T-helper 2 cell treated with Interferon-gamma antibody and Interleukin-4, amounts not matched to agents 100 ng/mL and 5 ng/mL, for 36 hours (primary cell): Measurements from ENCODE around the gene CCL20. TPM values are rescaled to one million over a fixed set of nuclear protein-coding genes. Genes with fewer than 3 reads are reported as not detected.
"Not testable (repeated sequence)": the region's sequence is repeated elsewhere in the genome, so short reads cannot be mapped to it uniquely, and the experiment has no call there.

Experiments used
- intact Hi-C: fragments of 100-400 bp; cut with micrococcal nuclease; formaldehyde crosslinking; loops from one replicate; pipeline ENCODE4 v1.15.1; 2023
- total RNA-seq: library from RNA; stranded (reverse); gene quantifications from 2 replicates; pipeline ENCODE4 v1.2.3, GENCODE V29; 2022

The CCL20 gene, protein sequence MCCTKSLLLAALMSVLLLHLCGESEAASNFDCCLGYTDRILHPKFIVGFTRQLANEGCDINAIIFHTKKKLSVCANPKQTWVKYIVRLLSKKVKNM
- total RNA-seq, result not detected in 2 replicates

DNA sequence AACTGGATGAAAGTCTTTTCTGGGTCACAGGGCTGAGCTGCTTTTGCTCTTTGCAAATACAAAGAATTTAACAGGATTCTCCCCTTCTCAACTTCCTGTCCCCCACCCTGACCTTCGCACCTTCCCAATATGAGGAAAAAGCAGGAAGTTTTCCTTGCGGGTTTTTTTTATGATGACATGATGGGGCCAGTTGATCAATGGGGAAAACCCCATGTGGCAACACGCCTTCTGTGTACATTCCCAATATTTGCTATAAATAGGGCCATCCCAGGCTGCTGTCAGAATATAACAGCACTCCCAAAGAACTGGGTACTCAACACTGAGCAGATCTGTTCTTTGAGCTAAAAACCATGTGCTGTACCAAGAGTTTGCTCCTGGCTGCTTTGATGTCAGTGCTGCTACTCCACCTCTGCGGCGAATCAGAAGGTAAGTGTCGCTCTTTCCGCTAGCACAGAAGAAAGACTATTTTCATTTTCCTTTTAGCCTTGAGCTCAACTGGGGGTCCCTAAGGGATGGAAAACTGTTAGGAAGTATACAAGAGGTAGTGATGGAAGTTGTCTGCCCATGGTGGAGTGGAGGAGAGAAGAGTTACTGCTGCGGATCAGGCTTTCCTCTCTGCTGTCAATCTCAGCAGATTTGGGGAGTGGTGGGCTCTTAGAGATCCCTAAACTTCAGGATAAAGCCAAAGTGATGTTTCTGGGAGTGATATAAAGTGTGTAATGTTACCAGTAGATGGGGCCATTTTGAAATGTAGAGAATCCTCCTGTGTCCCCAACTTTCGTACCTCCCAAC lies at the start of gene CCL20:
Gene CCL20, plus strand, starts transcription at position 281 of the 792 bp plus-strand sequence. Its CDS starts 70 bp downstream, at position 351.
- intact Hi-C loops, result no loop called here

DNA sequence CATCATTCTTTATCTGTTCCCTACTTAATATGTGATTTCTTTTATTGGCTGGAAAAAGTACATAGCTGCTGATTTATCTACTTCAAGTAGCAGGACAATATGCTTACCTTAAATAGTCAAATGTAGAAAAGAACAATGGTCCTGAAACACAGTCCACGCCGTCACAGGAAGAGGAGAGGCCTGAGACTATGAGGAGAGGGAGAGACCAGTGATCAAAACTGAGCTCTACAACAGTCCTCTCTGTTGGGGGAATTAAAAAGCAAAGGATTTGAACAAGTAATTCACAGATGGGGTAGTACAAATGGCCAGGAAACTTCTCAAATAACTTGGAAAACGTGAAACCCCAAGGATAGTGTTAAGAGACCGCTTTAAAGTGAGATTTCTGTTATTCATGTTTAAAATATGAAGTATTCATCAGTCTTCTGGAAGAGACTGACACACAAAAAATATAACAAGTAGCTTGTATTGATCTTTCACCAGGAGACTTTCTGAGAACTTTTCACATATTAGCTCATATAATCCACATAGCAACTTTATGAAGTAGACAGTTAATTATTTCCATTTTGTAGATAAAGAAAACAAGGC lies 47.8 kb upstream of the CCL20 start:
- intact Hi-C loops, result loop anchor here (1.0 to 5.0 kb wide), 4 partner anchors 108 to 528 kb away; partner anchors contain the start of gene AGFG1

DNA sequence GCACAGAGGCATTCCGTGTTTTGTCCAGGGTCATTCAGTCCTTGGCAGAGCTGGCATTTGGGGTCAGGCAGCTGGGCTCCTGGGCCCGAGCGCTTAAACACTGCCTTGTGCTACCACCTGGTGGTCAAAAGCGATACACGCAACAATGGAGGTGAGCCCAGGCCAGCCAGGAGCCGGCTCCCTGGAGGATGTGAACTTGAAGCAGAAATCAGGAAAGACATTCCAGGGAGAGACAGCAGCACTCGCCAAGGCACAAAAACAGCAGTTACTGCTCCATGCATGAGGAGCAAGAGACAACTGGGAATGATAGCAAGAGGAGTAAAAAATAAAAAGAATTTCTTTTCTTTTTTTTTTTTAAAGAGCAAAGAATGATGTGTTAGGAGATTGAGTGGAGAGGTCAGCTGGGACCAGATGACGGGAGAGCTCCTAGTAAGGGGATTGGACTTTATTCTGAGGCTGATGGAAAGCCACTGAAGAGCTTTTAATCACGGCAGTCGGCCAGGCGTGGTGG lies 47.2 kb upstream of the CCL20 start:
- intact Hi-C loops, result loop anchor here (1.0 to 5.0 kb wide), 4 partner anchors 108 to 528 kb away; partner anchors contain the start of gene AGFG1

DNA sequence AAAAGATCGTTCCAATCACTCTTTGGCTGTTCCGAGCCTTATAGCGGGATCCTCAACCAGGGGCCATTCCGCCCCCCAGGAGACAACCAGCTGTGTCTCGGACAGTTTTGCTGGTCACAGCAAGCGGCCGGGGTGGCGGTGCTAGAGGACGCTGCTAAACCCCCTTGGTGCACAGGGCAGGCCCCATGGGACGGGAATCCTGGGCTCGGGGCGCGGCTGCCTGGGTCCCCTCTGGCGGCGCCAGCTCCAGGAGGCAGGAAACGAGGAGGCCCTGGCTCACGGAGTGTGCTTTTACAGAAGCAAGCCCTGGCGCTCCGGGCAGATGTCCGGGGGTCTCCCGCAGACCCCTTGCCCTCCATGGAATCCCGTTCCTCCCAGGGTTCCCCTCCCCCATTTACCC lies 45.8 kb upstream of the CCL20 start:
- intact Hi-C loops, result loop anchor here (5.0 kb wide), 1 partner anchor 296 kb away; the partner anchor contains the start of gene AGFG1

DNA sequence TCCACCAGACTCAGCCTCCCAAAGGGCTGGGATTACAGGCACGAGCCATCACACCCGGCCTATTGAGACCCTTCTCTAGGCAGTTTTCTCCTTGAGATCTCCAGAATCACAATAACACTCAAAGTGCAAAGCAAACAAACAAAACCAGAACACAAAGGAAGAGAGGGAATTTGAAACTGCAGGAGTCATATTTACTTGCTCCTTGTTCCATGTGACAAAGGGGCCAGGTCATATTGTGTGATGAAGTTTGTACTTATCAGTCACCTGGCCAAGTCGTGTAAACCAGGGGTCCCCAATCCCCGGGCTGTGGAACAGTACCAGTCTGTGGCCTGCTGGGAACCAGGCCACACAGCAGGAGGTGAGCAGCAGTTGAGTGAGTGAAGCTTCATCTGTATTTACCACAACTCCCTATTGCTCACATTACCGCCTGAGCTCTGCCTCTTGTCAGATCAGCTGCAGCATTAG lies 41.4 kb upstream of the CCL20 start:
- intact Hi-C loops, result no loop called here

DNA sequence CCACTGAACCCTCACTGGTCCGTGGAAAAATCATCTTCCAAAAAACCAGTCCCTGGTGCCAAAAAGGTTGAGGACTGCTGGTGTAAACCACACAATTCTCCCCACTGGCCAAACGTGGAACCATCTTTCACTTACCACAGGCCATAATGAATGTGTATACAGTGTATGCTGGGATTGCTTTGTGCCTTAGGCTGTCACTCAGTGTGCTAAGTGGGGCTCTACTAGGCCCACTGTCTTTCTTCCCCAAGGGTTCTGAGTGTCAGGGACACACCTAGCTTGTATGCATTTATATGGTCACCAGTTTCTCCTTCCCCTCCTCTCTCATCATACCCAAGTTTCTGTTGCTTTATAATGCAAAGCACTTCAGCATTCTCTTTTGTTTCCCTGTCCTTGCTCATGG lies 40.7 kb upstream of the CCL20 start:
- intact Hi-C loops, result no loop called here

DNA sequence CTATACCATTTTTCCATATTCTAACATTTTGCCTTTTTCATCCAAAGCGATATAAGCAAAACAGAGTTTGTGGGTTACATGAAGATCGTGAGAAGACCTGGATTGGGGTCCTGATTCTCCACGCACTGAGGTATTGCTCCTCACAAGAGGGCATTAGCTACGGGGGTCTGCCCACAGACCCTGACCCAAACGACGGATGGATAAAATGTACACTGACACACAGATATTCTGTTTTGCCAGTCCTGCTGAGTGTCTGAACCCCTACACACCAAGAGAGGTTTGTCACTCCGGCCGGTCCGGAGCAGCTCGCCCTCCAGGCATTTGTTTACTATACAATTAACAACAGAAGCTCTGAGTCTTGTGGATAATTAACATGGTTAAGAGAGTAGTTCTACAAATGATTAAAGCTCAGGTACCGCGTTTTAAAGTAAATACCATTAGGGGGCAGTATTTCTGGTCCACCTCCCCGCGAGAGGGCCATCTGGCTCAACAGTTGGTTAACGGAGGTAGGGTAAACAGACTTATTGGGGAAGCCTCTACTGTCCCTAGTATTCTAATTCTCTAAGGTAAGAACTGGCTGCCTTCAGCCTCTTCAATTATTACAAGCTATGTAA lies 39.5 kb upstream of the CCL20 start:
- intact Hi-C loops, result no loop called here

DNA sequence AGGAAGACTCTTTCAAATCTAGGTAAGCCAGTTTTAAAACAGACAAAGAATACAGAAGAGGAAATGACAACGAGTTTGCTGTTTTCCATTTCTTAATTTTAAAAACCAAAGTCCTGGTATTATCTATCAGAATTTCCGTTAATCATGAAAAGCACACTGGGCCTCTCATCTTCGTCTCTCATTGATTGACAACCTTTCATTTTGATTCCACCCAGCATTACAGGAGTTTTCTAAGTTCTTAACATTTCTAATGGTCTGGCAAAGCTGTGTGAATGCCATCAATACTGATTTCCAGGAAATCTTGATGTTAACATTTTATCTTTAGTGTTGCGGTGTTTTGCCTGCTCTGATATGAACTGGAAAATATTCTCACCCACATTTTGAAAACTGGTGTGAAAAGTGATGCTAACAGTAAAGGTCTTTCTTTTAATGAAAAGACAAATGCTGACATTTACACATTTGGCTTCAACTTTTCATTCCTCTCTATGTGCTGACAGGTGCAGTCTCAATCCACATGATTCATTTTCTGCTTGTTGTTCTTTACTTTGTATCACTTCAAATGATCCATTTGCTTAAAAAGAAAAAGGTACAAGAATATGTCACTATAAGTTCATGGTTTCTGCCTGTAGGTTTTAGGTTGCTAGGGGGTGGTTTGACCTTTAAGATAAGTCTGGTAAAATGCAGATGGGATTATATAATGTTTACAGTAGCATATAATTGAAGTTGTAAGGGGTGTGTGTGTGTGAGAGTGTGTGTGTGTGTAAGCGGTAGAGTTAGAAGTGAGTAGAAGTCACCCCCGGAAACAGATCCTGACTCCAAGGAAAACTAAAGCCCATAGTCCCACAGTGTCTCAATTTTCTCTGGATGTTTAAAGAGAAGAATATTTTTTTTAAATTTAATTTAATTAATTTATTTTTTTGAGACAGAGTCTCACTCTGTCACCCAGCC lies 38.5 kb upstream of the CCL20 start:
- intact Hi-C loops, result no loop called here

DNA sequence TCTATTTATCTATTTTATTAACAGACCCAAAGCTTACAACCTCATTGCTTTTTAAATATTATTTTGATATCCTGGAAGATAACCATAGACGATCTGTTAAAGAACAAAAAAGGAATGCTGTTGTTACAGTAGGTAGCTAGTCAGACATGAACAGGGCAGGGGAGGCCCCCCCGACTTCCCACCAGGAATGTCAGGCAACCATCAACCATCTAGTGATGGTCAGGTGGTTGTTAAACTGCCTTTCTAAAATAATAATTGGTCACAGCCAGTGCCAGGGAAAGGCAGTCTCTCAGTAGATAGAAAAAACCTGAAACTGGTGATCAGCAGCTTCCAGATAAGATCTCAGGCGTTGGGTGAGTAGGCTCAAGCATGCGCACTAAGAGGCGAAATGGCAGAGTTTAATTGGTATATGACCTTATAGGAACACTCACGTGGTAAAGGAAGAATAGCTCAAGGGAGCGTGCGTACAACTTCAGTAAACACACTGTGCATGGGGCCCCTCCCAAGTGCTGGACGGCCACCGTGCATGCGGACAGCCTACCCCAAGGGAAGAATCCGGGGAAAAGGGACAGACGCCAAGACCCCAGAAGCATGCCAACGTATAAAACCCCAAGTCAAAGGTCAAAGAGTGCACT lies 32.5 kb upstream of the CCL20 start:
- intact Hi-C loops, result no loop called here

DNA sequence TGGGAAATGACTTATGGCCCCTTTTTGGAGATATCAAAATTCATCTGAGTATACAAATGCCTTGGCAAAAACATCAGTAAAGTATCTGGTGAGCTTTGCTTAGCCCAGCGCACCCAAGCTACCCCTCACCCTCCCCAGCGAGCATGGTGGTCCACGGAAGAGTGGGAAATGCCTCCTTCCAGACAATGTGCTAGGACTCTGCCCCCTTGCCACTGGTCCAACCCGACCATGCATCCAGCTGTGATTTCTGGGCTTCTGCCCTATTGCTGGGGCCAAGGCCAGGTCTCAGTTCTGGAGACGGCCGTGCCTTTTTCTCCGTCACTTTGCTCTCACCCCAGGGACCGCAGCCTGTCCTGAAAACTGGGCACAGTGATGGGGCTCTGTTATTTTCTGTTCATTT lies 31.8 kb upstream of the CCL20 start:
- intact Hi-C loops, result no loop called here

DNA sequence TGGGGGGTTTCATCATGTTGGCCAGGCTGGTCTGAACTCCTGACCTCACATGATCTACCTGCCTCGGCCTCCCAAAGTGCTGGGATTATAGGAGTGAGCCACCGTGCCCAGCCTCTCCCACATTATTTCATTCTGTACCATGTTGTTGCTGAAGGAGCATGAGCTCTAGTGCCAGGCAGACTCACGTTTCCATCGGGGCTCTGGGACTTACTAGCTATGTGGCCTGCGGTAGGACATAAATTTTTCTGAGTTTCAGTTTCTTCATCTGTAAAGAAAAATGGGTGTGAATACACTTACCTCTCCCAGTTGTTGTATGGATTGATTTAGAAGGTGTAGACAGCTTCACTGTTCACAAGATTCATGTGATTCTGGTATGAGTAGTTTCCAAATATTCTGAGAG lies 30.8 kb upstream of the CCL20 start:
- intact Hi-C loops, result no loop called here

DNA sequence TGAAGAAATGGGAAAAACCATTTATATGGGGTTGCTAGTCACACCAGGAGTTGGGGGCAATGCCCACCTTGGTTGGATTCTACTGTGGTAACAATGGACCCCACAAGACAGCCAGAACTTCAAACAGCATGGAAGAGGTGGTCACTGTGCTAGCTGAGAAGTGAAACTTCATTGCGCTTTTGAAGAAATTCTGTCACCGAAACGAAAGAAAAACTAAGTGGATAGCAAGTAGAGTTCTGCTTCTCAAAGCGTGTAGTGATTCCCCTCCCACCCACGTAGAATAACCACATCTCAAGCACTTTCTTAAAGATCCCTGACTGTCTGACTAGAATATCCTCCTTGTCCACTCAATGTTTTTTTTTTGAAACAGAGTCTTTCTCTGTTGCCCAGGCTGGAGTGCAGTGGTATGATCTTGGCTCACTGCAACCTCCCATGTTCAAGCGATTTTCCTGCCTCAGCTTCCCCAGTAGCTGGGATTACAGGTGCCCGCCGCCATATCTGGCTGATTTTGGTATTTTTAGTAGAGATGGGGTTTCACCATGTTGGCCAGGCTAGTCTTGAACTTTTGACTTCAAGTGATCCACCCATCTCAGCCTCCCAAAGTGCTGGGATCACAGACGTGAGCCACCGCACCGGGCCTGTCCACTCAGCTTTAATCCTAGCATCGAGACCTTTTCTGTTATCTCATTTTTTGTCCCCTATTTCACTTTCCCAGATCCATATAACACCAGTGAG lies 30.1 kb upstream of the CCL20 start:
- intact Hi-C loops, result no loop called here

DNA sequence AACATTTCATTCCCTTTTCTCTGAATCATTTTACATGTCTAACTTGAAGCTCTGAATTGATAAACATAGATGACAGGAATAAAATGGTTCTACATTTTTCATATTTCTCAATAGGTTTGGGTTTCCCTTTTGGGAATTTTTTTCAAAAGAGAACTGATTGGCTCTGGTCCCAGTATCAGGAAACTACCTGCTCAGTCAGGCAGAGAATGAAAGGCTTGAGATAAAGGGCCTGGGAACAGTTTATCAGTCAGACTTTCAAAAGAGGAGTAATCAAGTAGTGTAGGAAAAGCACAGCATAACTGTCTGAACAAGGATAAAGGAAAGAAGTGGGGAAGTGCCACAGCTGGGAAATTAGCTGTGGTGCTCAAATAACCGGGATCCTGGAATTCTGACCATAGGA lies 28.3 kb upstream of the CCL20 start:
- intact Hi-C loops, result no loop called here

DNA sequence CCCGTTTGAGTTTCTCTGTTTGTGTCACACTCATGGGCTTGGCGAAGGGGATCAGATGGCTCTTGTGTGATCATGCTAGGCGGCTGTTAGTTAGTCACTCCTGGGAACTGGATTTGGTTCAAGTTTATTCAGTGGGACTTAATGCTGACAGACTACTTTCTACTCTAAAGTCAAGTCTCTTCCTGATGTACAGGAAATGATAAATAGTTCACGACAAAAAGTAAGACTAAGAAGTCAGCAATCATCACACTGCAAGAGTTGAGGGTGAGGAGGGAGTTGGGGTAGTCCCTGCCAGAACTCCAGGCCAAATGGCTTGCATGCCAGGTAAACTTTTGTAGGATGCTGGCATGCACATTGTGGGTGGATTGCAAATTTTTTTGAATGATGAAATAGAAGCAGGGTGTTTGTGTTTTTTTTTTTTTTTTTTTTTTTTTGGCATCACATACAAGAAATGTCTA lies 25.1 kb upstream of the CCL20 start:
- intact Hi-C loops, result no loop called here

DNA sequence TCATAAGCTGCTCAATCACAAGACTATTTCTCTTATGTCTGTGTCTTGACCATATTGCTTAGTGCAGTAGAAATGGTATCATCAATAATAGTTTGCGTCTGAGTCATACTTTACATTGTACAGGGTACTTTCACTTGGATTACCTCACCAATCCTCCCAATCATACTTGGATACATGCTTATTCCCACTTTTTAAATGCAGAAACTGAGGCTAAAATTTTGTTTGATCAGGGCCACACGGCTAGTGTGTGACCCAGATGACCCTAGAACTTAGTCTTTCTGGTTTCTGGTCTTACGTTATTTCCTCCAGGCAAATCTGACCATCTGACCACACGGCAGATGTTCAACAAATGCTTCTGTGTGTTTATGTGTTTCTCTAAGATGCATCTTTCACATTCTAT lies 23.8 kb upstream of the CCL20 start:
- intact Hi-C loops, result no loop called here

DNA sequence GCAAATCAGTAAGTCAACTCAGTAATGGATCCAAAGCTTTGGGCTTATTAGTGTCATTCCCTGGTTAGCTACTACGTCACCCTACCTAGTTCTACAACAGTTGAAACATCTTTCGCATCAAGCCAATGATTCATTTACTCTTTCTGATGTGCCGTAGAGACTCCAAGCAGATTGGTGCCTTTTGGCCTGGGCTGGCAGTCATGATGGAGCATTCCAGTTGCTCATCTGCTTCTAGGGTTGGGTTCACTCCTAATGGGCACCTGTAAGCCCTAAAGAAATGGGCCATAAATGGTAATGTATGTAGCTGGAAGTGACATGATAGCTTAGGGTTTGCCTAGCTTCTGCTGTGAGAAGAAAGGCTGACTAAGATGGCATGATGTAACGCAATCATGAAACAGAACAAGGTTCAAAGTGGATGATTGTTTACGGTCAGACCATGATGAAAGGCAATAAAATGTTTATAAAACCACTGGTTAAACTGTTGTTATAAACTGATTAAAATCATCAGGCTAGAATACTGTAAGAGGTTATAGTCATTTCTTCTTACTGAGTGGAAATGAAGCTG lies 20.4 kb upstream of the CCL20 start:
- intact Hi-C loops, result no loop called here

DNA sequence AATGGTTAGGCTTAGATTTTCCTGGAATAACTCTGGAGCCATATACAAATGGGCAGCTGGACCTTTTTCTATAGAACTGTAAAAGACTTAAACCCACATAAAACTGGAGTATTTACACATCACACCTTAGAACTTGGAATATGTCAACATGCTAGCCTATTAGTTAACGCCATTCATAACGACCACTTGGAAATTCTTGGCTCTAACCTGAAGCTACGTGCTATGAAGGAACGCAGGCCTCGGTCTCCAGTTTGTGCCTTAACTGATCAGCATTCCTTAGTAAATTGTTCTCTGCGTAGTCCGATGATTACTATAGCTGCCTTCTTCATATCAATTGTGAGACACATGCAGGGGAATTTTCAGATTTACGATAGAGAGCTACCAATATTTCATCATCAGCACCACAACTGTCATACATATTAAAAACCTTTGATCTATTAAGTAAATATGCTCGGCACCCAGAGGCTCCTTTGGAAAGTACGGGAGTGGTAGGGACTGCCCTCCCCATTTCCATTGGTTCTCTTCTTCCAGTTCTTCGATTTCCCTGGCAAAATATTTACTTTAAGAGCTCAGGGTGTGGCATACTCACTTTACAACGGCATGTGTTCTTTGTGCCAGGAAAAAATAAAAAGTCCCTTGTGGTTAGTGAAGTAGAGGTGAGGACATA lies 17.5 kb upstream of the CCL20 start:
- intact Hi-C loops, result no loop called here

DNA sequence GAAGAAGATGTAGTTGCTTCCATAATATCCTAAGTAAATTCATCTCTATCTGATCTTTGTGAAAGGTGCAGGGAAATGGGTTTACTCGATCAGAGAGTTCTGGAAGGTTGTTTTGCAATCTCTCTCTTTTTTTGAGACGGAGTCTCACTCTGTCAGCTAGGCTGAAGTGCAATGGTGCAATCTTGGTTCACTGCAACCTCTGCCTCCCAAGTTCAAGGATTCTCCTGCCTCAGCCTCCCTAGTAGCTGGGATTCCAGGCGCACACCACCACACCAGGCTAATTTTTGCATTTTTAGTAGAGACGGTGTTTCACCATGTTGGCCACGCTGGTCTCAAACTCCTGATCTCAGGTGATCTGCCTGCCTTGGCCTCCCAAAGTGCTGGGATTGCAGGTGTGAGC lies 16.9 kb upstream of the CCL20 start:
- intact Hi-C loops, result not testable (repeated sequence)

DNA sequence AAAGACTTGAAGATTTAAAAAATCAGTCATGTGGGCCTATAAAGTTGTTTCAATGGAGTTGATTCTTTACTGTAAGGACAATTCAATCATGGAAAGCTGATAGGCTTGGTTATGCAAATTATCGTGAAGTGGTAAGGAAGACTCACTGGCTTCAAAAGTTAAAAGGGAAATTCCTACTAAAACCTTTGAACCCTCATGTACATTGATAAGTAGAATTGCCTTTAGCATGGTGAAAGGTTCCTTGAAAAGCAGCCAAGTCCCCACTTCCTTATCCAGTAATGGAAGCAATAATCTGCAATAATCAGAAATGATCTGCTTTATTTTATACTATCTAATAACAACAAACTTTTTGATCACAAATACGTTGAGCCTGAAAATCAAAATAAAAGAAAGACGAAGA lies 14.4 kb upstream of the CCL20 start:
- intact Hi-C loops, result no loop called here
